ENCODE data around the gene PRKX.
"Not testable (repeated sequence)": the region's sequence is repeated elsewhere in the genome, so short reads cannot be mapped to it uniquely, and the experiment has no call there.

Gene PRKX

DNA sequence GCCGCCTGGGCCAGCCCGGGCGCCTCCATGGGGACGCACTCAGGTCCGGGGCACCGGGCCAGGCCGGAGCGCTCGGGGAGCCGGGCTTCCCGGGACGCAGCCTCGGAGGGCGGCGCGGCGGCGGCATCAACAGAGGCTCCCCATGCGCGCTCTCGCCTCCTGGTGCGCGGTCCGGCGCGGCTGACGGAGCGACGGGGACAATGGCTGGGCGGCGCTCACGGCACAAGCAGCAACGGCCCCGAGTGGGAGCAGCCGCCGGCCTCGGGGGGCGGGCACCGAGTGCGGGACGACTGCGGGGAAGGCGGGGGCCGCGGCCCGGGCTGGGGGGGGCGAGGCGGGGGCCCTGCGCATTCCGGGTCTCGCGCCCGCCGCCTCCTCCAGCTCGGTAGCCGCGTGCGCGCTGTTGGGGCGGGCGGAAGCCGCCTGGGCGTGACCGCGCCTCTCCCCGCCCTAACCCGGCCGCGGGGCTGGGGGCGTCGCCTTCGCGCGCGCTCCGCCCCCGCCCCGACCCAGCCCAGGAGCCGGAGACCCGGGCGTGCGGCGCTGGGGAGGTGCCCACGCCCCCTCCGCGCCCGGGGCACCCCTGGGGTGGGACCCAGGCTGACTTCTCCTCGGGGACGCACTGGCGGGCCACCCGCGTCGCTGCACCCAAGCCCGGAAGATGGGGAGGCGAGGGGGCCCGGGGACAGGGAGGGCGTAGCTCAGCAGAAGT lies at the start of gene PRKX:
PRKX (minus strand) TSS at position 425 of the 712 bp plus-strand sequence; CDS start at position 29, 396 bp downstream.
- H3K4me3 ChIP-seq (replicated peaks; ENCODE audit: low read depth, low read length), result peak within 1 kb of the TSS; percentile 61
- TF ChIP-seq, protein P1, sequence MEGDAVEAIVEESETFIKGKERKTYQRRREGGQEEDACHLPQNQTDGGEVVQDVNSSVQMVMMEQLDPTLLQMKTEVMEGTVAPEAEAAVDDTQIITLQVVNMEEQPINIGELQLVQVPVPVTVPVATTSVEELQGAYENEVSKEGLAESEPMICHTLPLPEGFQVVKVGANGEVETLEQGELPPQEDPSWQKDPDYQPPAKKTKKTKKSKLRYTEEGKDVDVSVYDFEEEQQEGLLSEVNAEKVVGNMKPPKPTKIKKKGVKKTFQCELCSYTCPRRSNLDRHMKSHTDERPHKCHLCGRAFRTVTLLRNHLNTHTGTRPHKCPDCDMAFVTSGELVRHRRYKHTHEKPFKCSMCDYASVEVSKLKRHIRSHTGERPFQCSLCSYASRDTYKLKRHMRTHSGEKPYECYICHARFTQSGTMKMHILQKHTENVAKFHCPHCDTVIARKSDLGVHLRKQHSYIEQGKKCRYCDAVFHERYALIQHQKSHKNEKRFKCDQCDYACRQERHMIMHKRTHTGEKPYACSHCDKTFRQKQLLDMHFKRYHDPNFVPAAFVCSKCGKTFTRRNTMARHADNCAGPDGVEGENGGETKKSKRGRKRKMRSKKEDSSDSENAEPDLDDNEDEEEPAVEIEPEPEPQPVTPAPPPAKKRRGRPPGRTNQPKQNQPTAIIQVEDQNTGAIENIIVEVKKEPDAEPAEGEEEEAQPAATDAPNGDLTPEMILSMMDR (IDR thresholded peaks at IDR 0.05; ENCODE audit: low read length, missing control alignments), result no peak
- peak; percentile 42 for DNase-seq (ENCODE audit: low read depth)

DNA sequence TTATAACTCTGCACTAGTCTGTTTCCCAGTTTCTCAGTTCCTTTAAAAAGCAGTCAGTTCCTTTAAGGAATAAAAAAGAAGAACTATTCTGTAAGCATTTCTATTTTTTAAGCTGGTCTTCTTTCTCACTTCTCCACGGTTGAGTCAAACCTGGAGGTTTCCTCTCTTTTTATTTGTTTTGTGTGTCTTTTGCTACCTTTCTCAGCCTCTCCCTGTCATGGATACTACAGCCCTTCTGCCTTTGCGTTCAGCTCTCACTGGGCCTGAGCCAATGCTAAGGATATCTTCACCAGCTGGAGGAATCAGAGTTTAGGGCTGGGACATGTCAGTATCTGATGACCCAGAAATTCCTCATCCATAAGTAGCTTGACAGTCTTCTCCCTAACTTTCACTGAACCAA lies 49.7 kb upstream of the PRKX start:
- H3K4me3 ChIP-seq (replicated peaks; ENCODE audit: low read depth, low read length), result no peak overlapping the region
- DNase-seq (ENCODE audit: low read depth), result no peak
- TF ChIP-seq, protein P1 (IDR thresholded peaks at IDR 0.05; ENCODE audit: low read length, missing control alignments), result no peak

DNA sequence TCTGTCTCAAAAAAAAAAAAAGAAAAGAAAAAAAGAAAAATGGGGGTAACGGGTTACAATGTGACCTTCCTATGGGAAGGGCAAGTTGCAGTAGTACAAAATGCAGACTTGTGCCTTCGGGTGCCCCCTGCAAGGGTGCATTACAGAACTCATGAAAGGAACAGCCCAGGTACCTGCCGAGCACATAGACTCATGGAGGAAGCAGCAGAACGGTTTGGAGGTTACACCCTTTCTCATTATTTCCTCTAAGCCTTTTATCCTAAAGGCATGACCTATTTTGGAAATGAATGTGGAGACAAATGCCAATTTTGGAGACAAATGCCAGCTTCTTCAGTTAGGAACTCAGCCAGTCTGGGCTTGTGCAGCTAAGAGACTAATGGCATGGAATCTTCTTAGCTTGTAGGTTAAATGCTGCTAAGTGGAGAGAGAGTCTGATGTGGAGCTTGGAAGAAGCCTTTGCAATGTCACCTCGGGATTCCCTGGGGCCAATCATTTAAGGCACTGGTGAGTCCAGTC lies 44.1 kb upstream of the PRKX start:
- no peak overlapping the region for H3K4me3 ChIP-seq (replicated peaks; ENCODE audit: low read depth, low read length)
- DNase-seq (ENCODE audit: low read depth), result no peak
- TF ChIP-seq, protein P1 (IDR thresholded peaks at IDR 0.05; ENCODE audit: low read length, missing control alignments), result no peak

DNA sequence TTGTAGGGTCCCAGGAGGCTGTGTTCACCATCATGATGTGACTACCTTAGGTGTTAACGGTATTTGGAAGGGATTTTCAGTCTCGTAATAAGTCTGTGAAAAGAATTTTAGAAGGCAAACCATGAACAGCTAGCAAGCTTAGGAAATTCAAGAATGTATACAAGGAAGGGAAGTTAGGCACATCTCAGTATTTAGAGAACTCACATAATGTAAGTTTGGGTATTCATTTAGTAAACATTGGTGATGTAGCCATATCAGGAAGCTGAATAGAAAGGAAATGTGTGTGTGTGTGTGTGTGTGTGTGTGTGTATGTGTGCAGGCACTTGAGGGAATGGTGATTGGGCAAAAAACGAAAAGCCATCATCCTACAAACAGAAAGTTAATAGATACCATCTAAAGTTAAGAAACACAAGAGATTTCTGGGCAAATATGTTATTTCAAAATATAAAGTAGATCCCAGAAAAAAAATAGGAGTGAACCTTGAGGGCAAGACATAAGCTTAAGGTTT lies 34.7 kb upstream of the PRKX start:
- DNase-seq (ENCODE audit: low read depth), result no peak
- TF ChIP-seq, protein P1 (IDR thresholded peaks at IDR 0.05; ENCODE audit: low read length, missing control alignments), result no peak
- H3K4me3 ChIP-seq (replicated peaks; ENCODE audit: low read depth, low read length), result no peak overlapping the region

DNA sequence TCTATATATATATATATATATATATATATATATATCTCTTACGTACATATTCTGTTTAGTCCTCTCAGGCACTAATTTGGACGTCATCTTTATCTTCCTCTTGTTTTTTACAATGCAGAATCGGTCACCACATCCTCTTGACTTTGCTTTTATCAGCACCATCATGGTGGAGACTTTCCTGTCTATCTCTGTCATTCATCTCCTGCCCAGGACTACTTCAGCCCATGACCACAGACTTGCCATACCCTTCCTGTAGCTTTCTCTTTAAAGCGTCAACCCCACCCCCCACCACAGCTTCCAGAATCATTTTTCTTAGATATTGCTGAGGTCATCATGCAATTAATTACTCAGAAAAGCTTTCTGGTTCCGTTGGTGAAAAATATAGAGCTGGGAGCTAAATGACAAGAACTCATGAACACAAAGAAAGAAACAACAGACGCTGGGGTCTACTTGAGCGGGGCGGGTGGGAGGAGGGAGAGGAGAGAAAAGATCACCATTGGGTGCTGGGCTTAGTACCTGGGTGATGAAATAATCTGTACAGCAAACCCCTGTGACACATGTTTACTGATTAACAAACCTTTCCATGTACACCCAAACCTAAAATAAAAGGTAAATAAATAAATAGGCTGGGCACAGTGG lies 30.5 kb upstream of the PRKX start:
- DNase-seq (ENCODE audit: low read depth), result no peak
- no peak overlapping the region for H3K4me3 ChIP-seq (replicated peaks; ENCODE audit: low read depth, low read length)
- TF ChIP-seq, protein P1 (IDR thresholded peaks at IDR 0.05; ENCODE audit: low read length, missing control alignments), result no peak

DNA sequence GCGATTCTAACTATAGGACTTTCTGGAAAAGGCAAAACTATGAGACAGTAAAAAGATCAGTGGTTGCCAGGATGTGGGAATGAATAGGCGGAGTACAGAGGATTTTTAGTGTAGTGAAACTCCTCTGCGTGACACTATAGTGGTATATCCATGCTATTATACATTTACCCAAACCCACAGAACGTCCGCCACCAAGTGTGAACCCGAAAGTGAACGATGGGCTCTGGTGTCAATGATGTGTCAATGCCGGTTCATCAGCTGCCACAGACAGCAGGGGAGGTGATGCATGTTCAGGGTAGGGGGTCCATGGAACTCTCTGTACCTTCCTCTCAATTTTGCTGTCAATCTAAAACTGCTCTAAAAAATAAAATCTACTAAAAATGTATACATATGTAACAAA lies 27.5 kb upstream of the PRKX start:
- H3K4me3 ChIP-seq (replicated peaks; ENCODE audit: low read depth, low read length); DNase-seq (ENCODE audit: low read depth): not testable (repeated sequence)

DNA sequence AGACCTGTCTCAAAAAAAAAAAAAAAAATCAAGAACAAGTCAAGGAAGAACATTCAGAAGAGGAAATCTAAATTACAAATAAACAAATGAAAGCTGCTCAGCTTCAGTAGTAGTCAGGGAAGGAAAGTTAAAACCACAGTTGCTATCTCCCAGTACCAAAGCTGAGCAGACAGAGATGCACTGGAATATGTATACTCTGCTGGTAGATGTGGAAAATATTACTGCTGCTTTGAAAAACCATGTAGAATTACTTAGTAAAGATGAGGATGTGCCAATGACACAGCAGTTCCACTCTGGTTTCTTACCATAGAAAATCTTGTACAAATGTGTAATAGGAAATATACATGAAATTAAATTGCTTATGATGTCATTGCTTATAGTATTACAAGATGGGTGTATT lies 25.1 kb upstream of the PRKX start:
- no peak for DNase-seq (ENCODE audit: low read depth)
- H3K4me3 ChIP-seq (replicated peaks; ENCODE audit: low read depth, low read length), result no peak overlapping the region

DNA sequence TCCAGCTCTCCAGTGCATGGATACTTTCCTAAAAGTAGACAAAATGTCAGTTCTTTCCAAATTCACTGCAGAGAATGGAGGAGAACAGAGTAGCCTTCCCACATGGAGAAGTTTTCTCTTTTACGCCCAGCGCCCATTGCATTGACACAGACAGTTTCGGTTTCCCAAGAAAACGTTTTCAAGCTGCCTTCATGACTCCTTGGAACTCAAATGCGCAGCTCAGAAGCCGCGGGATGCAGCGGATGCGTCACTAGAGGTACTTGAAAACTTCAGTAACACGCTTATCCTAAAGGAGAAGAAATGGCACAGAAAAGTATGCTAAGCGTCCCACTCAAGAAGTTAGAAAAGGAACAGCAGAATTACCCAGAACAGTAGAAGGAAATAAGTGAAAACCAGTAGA lies 23.1 kb upstream of the PRKX start:
- not testable (repeated sequence) for H3K4me3 ChIP-seq (replicated peaks; ENCODE audit: low read depth, low read length); DNase-seq (ENCODE audit: low read depth)

More for the DNA sequence above, 25.1 kb upstream of the PRKX start:
- TF ChIP-seq, protein P1 (IDR thresholded peaks at IDR 0.05; ENCODE audit: low read length, missing control alignments), result no peak

DNA sequence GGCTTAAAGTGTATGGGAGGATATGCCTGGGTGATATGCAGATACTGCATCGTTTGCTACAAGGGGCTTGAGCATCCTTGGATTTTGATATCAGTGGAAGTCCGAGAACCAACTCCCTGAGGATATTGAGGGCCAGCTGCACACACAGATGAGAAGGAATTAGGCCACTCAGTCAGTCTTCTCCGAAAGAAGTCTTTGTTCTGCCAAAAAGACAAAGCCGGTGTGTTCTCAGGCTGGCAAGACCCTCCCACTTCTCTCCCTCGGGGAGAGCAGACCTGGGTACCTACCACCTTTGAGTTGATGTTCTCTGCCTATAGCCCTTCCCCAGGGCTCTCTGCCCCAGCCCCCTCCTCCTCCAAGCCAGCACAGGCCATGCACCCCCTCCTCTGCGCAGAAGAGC lies 22.4 kb upstream of the PRKX start:
- not testable (repeated sequence) for H3K4me3 ChIP-seq (replicated peaks; ENCODE audit: low read depth, low read length); DNase-seq (ENCODE audit: low read depth)

DNA sequence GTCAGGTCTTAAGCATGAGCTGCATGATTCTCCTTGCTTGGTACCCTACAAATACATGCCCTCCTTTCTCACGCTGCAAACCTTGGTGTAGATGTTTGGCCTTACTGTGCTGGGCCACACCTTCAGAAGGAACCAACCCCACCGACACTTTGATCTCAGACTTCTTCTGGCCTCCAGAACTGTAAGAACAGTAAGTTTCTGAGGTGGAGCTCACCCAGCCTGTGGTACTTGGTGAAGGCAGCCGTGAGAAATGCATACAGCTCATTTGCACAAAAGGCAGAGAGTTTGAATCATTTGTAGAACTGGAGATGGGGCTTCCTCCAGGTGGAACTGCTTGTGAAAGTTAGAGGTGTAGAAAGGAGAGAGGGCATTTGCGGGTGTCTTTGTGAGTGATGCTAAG lies 21.0 kb upstream of the PRKX start:
- not testable (repeated sequence) for H3K4me3 ChIP-seq (replicated peaks; ENCODE audit: low read depth, low read length); DNase-seq (ENCODE audit: low read depth)

Data from fibroblast of pulmonary artery (primary cell).